GM10248 (cell line): ENCODE data around the gene ZSWIM3.
A peak's percentile ranks its signal among the peaks of the same experiment; 100 is the strongest.

Source experiments
- CTCF ChIA-PET: fragments of 300-600 bp; sonication (Branson Sonifier 250); formaldehyde crosslinking; extraction: SDS; loops from one replicate; lab custom pipeline; 2021; ENCODE audit warnings: antibody characterized with exemption; lab: Yijun Ruan, JAX
- POLR2A ChIA-PET: fragments of 350-650 bp; sonication (Branson Sonifier 250); formaldehyde crosslinking; extraction: SDS; loops from one replicate; lab custom pipeline; 2020; ENCODE audit warnings: antibody characterized with exemption; lab: Yijun Ruan, JAX
- DNase-seq: peaks from one replicate; pipeline ENCODE4 v3.0.0; 2012; ENCODE audit errors: extremely low spot score
- CTCF ChIP-seq: IDR thresholded peaks from 2 replicates; pipeline ENCODE4 v1.5.1; 2012; ENCODE audit warnings: mild to moderate bottlenecking, low read depth; ENCODE audit errors: extremely low read depth, missing control alignments, control extremely low read depth

Gene ZSWIM3

DNA sequence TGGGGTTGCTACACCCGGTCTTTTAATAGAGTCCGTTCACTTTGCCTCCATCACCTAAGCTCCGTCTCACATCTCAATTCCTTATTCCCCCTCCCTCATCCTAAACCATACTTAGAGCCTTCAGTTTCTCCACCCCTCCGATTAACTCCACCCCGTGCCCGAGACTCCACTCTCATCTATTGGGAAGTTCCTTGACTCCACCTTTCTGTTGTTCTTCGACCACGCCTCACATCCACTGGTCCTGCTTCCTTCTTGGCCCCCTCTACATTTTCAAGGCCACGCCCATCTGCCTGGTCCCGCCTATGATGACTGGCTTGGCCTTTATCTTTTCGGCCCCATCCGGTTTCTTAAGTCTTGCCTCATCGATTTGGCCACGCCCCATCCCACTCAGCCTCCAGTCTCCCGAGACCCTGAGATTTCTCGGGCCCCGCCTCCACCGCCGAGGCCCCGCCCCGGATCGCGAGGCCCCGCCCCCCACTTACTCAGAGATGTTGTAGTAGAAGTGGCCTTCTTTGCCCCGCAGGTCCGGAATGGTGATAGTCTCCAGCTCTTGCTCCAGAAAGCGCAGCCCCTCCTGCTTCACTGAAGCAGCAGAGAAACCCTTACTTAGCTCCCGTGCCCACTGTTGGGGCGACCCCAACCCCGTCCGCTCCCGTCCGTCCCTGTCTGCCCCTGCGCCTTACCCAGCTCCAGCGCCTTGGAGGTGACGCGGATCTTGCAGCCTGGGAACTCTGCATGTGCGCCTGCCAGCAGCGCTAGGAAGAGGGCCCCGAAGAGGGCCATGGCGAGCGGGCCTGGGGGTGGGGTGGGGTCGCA is 53.5 kb downstream of the ZSWIM3 start:
- peak; percentile 100 for DNase-seq
- CTCF ChIA-PET, result interaction anchor here (1.2 to 2.9 kb wide), 6 partner anchors 8 to 59 kb away, joined by 3 to 7 read pairs (median 6); partner anchors contain the start of genes CTSA and NEURL2
- POLR2A ChIA-PET, result interaction anchor here (0.7 to 1.5 kb wide), 3 partner anchors 9 to 21 kb away, joined by 4 to 7 read pairs (median 5); no protein-coding TSS in a partner anchor
- no peak for TF ChIP-seq CTCF

DNA sequence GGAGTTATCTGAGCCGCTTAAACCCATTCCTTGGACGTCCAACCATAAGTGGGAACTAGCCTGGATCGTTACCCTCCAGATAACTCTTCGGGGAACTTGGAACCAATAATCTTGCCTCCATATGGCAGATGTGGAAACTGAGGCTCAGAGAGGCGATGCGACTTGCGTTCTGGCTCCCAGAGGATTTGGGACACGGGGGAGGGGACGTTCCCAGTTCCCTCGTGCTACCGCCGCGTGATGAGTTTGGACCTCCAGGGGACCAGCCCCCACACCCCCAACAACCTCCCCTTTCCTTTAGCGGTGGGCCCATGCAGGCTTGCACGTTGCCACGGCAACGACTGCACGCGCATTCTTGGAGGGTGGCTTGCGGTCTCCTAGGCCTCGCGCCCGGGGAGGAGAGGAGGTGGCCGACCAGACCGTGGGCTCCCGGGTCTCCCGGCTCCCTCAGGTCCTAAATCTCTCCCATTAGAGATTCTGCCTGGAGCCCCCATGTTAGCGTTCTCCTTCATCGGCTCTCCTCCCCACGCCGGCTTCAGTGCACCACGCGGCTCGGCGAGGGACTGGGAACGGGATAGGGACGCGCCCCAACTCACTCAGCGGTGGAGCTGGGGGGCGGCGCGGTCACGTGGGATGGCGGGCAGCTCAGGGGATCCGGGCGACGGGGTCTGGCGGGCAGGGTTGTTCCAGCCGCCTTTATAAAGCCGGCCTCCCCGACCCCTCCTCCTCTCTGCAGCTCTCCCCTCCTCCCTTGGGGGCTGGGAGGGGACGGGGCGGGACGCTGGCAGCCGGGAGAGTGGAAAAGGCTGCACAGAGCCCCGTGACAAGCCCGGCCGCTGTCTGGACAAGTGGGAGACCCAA is 54.3 kb downstream of the ZSWIM3 start, which contains the start of gene PLTP:
Gene PLTP, minus strand, starts transcription at position 670 of the 858 bp plus-strand sequence. CDS start 703 bp downstream, outside the sequence.
- peak; percentile 48 for DNase-seq
- POLR2A ChIA-PET, result interaction anchor here (1.1 to 1.5 kb wide), 2 partner anchors 9 to 22 kb away, joined by 4 to 7 read pairs; no protein-coding TSS in a partner anchor
- no peak for TF ChIP-seq CTCF
- CTCF ChIA-PET, result interaction anchor here (2.9 kb wide), 1 partner anchor 58 kb away, joined by 7 read pairs; no protein-coding TSS in a partner anchor

GRCh38 chr20:45912344-45912682 is 54.9 kb downstream of the ZSWIM3 start:
- POLR2A ChIA-PET, result no interaction called here
- no peak for TF ChIP-seq CTCF
- CTCF ChIA-PET, result no interaction called here

DNA sequence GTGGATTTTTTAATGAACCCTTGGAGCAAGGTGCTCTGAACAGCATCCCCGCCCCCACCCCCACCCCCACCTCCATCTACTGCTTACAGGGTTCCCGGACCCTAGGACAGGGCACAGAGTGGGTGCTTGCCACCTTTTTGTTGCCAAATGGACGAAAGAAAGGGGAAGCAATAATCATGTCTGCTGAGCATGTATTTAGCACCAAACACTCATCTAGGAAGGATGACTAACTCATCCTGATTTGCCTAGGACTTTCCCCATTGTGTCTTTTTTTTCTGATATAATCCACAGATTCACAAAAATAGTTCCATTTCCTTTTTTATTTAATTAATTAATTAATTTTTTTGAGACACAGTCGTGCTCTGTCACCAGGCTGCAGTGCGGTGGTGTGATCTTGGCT is 55.7 kb downstream of the ZSWIM3 start:
- DNase-seq, result no peak
- POLR2A ChIA-PET, result no interaction called here
- no peak for TF ChIP-seq CTCF
- CTCF ChIA-PET, result no interaction called here

More at GRCh38 chr20:45912344-45912682, 54.9 kb downstream of the ZSWIM3 start:
- no peak for DNase-seq

GRCh38 chr20:45917790-45918141 is 60.4 kb downstream of the ZSWIM3 start:
- ChIA-PET POLR2A (no interaction called here), CTCF (interaction anchor here (0.7 to 1.3 kb wide), 4 partner anchors 11 to 52 kb away, joined by 3 to 4 read pairs (median 3); no protein-coding TSS in a partner anchor)
- no peak for TF ChIP-seq CTCF
- DNase-seq, result no peak
